Endodermal cell (in vitro differentiated cells): Measurements from ENCODE around the gene SLCO2A1. TPM values are rescaled to one million over a fixed set of nuclear protein-coding genes. Genes with fewer than 3 reads are reported as not detected.

Source experiments
- DNase-seq: peaks from one replicate; pipeline ENCODE4 v3.0.0-alpha.2; 2017
- H3K27ac ChIP-seq: 2 replicates; pipeline ENCODE4 v1.5.1; 2013; ENCODE audit warnings: mild to moderate bottlenecking, low read depth, low read length, moderate library complexity
- H3K27me3 ChIP-seq: 2 replicates; pipeline ENCODE4 v1.6.1; 2013; ENCODE audit warnings: mild to moderate bottlenecking, low read length, moderate library complexity; ENCODE audit not compliant: insufficient read depth, control insufficient read depth, poor library complexity, severe bottlenecking
- H3K36me3 ChIP-seq: 2 replicates; pipeline ENCODE4 v1.7.0; 2013; ENCODE audit warnings: mild to moderate bottlenecking, low read length, moderate library complexity; ENCODE audit not compliant: control insufficient read depth, insufficient read depth
- H3K4me1 ChIP-seq: one replicate; pipeline ENCODE4 v1.7.0; 2013; ENCODE audit warnings: low read length; ENCODE audit not compliant: control insufficient read depth, insufficient read depth
- H3K4me3 ChIP-seq: 2 replicates; pipeline ENCODE4 v1.5.1; 2013; ENCODE audit warnings: mild to moderate bottlenecking, low read length, moderate library complexity
- H3K9ac ChIP-seq: 2 replicates; pipeline ENCODE4 v1.6.1; 2013; ENCODE audit warnings: mild to moderate bottlenecking, low read length, moderate library complexity; ENCODE audit not compliant: poor library complexity, severe bottlenecking; ENCODE audit errors: extremely low read depth
- H3K9me3 ChIP-seq: 2 replicates; pipeline ENCODE4 v1.6.1; 2013; ENCODE audit warnings: mild to moderate bottlenecking, low read length, moderate library complexity; ENCODE audit not compliant: control insufficient read depth
- H3K27ac Mint-ChIP-seq: 2 replicates; pipeline ENCODE4 v1.8.0; 2020; ENCODE audit warnings: mixed read lengths
- H3K27me3 Mint-ChIP-seq: 2 replicates; pipeline ENCODE4 v1.8.0; 2021; ENCODE audit warnings: mild to moderate bottlenecking, mixed read lengths; ENCODE audit not compliant: insufficient read depth
- H3K36me3 Mint-ChIP-seq: 2 replicates; pipeline ENCODE4 v1.8.0; 2020; ENCODE audit warnings: low read depth, mixed read lengths
- H3K4me1 Mint-ChIP-seq: 2 replicates; pipeline ENCODE4 v1.8.0; 2020; ENCODE audit warnings: mixed read lengths
- H3K4me3 Mint-ChIP-seq: 2 replicates; pipeline ENCODE4 v1.8.0; 2020; ENCODE audit warnings: mild to moderate bottlenecking, moderate library complexity, mixed read lengths
- H3K9me3 Mint-ChIP-seq: 2 replicates; pipeline ENCODE4 v1.8.0; 2020; ENCODE audit warnings: mild to moderate bottlenecking, mixed read lengths
- CTCF ChIP-seq: fragments of 200-600 bp; sonication (generic); conservative IDR thresholded peaks from 2 replicates; pipeline ENCODE4 v1.5.0; 2021; ENCODE audit warnings: antibody characterized with exemption, mild to moderate bottlenecking
- WGBS, 2 experiments: methylation state at CpG; one replicate each; pipeline versions ENCODE4 v1.1.5 to v1.1.7; 2013; ENCODE audit warnings: missing lambda C conversion rate in 2 of 2, mixed read lengths in 1 of 2; ENCODE audit not compliant: insufficient coverage in 1 of 2, insufficient read length in 1 of 2; 5-methylcytosine and 5-hydroxymethylcytosine counted together
- total RNA-seq, 2 donors: library from RNA; stranded (reverse); fragmentation: NEBNext Ultra II Directional in 1 of 2; extraction: Animal tissue kit (Norgen Biotek cat#: 25700) in 1 of 2; gene quantifications; 2 replicates in 1 of 2; 3 replicates in 1 of 2; pipeline ENCODE4 v1.2.1, GENCODE V29; 2021

Gene SLCO2A1
- total RNA-seq, 2 donors from 2014 or later: 126 to 134 TPM

- no peak for DNase-seq
- H3K4me1 ChIP-seq: no peaks in the 10 kb centered on the region
- H3K36me3 ChIP-seq: peaks cover 65% of the 10 kb centered on the region
- no peaks in the 10 kb centered on the region for H3K27me3 Mint-ChIP-seq
- H3K4me3 Mint-ChIP-seq: no peak overlapping the region
- H3K27me3 ChIP-seq: no peaks in the 10 kb centered on the region
- no peak overlapping the region for H3K9ac ChIP-seq
- no peak overlapping the region for H3K27ac ChIP-seq
- no peak for TF ChIP-seq CTCF
- no peaks in the 10 kb centered on the region for H3K9me3 ChIP-seq
- H3K9me3 Mint-ChIP-seq: no peaks in the 10 kb centered on the region
- H3K27ac Mint-ChIP-seq: no peak overlapping the region
- no peak overlapping the region for H3K4me3 ChIP-seq
- 93 to 96% methylated on average over 2 to 6 of the region's 6 CpGs for WGBS, 2 experiments
- H3K36me3 Mint-ChIP-seq: peaks cover 74% of the 10 kb centered on the region
- H3K4me1 Mint-ChIP-seq: peaks cover 3% of the 10 kb centered on the region
Measured at GRCh38 chr3:133956982-133957381, 72.7 kb downstream of the SLCO2A1 start.

- 88 to 94% methylated on average over 3 to 6 of the region's 6 CpGs for WGBS, 2 experiments
- Histone ChIP-seq H3K36me3 (peaks cover 70% of the 10 kb centered on the region), H3K27me3 (no peaks in the 10 kb centered on the region), H3K9ac (no peak overlapping the region), H3K4me3 (no peak overlapping the region), H3K9me3 (no peaks in the 10 kb centered on the region), H3K27ac (no peak overlapping the region), H3K4me1 (no peaks in the 10 kb centered on the region)
- Mint-ChIP-seq H3K27ac (no peak overlapping the region), H3K36me3 (peaks cover 77% of the 10 kb centered on the region), H3K9me3 (no peaks in the 10 kb centered on the region), H3K27me3 (peaks cover 3% of the 10 kb centered on the region), H3K4me1 (peaks cover 3% of the 10 kb centered on the region), H3K4me3 (no peak overlapping the region)
- TF ChIP-seq CTCF: no peak
- no peak for DNase-seq
Measured at GRCh38 chr3:133956353-133956752, 73.4 kb downstream of the SLCO2A1 start.

GRCh38 chr3:133955892-133956291 lies 73.8 kb downstream of the SLCO2A1 start:
- WGBS, 2 experiments: 84 to 86% methylated on average over 4 to 10 of the region's 10 CpGs

More at GRCh38 chr3:133955892-133956291, 73.8 kb downstream of the SLCO2A1 start:
- H3K9ac ChIP-seq: no peak overlapping the region
- Mint-ChIP-seq H3K27me3 (peaks cover 4% of the 10 kb centered on the region), H3K36me3 (peaks cover 79% of the 10 kb centered on the region), H3K9me3 (no peaks in the 10 kb centered on the region), H3K4me3 (no peak overlapping the region), H3K27ac (no peak overlapping the region), H3K4me1 (peaks cover 3% of the 10 kb centered on the region)
- no peak overlapping the region for H3K27ac ChIP-seq
- no peak overlapping the region for H3K4me3 ChIP-seq
- TF ChIP-seq CTCF: no peak
- H3K36me3 ChIP-seq: peaks cover 67% of the 10 kb centered on the region
- H3K4me1 ChIP-seq: no peaks in the 10 kb centered on the region
- DNase-seq: no peak
- no peaks in the 10 kb centered on the region for H3K9me3 ChIP-seq
- no peaks in the 10 kb centered on the region for H3K27me3 ChIP-seq
